Fibroblast of skin of right quadriceps (primary cell): ENCODE data around the gene ACOT7.
"Not testable (repeated sequence)": the region's sequence is repeated elsewhere in the genome, so short reads cannot be mapped to it uniquely, and the experiment has no call there.

Experiments used
- DNase-seq: peaks from one replicate; pipeline ENCODE4 v3.0.0-alpha.2; 2013

The ACOT7 gene

DNA sequence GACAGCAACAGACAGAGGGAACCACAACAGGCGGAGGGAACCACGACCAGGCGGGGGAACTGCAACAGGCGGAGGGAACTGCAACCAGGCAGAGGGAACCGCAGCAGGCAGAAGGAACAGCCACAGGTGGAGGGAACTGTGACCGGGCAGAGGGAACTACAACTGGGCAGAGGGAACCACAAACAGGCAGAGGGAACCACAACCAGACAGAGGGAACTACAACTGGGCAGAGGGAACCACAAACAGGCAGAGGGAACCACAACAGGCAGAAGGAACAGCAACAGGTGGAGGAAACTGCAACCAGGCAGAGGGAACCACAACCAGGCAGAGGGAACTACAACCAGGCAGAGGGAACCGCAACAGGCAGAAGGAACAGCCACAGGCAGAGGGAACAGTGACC is 85.9 kb downstream of the ACOT7 start:
- not testable (repeated sequence) for DNase-seq

DNA sequence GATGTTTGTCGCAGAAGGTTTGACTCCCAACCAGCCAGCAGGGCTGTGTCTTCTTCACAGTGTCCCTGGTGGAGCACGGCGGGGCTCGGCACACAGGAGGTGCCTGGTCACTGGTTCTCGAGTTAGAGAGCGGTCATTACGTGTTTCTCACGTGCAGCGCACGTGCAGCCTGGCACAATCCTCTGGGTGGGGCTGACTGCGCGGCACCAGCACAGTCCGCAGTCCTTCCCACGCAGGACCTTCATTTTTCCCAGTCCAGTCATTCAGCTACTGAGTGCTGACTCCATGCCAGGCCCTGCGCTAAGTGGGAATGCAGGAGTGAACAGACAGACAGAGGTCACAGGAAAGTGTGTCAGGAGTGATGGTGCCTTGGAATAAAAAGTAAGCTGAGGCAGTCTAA is 86.5 kb downstream of the ACOT7 start:
- no peak for DNase-seq

DNA sequence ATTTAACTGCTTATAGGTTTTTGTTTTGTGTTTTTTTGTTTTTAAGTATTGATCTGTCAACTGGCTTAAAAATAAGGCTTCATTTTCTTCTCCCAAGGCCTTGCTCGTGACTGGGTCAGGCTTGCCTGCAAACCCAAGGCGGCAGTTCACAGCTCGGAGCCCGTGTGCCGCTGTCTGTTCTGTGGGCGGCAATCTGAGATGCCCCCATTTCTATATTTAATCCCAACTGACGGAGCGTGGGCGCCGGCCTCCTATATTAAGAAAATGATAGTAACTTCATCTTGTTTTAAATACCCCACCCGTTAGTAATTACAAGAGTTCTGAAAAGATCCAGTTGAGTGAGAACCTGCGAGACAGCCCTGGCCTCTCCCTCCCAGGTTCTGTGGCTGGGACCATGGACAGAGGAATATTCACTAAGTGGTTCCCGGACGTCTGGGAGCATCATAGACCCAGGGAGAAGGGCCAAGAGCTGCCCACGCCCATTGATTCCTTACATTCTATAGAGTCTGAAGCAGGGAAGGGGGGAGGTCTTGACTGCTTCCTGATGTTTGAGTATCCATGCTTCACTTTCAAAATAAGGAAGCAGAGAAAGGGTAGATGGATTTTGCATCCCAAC is 90.1 kb downstream of the ACOT7 start:
- peak; percentile 26 for DNase-seq

GRCh38 chr1:6302568-6302967 is 91.0 kb downstream of the ACOT7 start:
- no peak for DNase-seq

GRCh38 chr1:6301526-6301925 is 92.0 kb downstream of the ACOT7 start:
- DNase-seq: no peak

DNA sequence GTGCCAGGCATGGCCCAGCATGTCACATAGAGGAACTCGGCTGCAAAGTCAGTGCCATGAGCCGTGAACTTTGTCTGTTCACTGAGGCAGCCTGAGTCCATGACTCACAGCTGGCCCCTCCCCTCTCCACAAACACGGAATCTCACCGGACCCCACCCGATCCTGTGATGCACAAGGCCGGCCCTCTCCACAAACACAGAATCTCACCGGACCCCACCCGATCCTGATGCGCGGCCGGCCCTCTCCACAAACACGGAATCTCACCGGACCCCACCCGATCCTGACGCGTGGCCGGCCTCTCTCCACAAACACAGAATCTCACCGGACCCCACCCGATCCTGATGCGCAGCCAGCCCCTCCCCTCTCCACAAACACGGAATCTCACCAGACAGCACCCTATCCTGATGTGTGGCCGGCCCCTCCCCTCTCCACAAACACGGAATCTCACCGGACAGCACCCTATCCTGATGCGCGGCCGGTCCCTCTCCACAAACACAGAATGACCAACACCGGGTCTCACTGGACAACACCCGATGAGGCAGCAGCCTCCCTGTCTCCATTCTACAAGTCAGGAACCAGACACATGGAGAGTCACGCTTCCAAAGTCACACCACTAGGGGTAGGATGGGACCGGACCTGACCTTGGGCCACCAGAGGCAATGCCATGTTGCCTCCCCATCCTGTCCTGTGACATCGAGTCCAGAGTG is 93.1 kb downstream of the ACOT7 start:
- no peak for DNase-seq

DNA sequence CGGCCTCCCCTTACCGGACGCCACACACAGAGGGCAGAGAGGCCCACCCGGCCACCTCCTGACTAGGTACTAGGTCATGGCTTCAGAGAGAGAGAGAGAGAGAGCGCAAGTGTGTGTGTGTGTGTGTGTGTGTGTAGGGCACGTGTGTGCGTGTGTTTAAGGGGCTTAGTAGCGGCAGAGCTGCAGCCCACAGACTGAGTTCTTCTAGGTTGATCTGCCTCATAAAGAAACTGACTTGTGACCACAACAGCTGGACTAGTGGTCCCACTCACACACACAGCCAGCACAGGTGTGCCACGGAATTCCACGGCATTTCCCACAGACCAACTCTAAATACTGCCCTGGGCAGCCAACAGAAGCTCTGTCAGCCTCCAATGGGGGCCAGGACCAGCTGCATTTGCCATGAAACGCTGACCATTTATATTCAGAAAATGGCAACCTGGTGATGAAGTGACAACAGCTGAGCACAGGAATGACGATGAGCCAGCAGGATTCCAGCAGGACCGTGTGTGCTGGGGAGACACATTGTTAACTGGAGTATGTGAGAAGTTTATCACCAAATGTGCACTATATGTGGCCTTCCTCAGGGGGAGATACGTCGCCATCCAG is 93.9 kb downstream of the ACOT7 start:
- no peak for DNase-seq

- no peak for DNase-seq
Observed at GRCh38 chr1:6298940-6299465, 94.6 kb downstream of the ACOT7 start.

DNA sequence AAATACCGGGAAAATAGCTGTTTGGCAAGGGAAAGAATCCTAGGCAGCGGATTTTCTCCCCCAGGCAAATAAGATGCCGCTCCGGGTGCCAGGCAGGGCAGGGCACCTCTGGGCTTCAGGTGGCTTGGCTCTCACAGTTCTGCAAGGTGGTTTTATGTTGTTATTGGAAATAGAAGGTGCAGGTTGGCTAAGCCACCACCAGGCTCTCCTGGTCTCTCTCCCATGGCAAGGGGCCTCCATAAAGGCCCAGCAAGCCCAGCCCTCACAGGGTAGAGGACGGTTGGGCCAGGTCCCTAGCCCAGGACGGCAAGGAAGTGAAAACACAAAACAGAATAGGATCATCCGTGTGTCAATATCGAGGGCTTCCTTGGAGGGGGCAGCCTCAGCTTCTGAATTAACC is 95.0 kb downstream of the ACOT7 start:
- no peak for DNase-seq

- DNase-seq: no peak
Observed at GRCh38 chr1:6295910-6296309, 97.7 kb downstream of the ACOT7 start.

- DNase-seq: no peak
Observed at GRCh38 chr1:6294890-6295556, 98.5 kb downstream of the ACOT7 start.

GRCh38 chr1:6294080-6294889 is 99.3 kb downstream of the ACOT7 start:
- DNase-seq: no peak

GRCh38 chr1:6292102-6292501 is 101.5 kb downstream of the ACOT7 start:
- no peak for DNase-seq

DNA sequence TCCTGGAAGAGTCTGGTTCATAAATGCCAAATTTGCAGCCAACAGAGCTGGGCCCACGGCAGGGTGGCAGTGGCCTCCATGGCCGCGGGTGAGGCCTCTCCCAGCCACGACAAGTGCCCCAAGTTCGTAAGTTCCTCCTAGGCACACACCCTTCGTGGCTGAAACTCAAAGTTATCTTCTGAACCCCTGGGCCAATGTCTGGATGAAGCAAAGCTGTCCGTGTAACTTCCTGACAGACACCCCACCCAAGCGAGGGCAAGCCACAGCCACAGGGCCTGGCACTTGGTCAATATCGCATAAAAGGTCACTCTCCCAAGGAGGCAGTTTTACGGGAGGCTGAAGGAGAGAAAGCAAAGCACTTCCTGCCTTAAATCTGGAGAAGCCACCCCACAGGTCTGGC is 104.9 kb downstream of the ACOT7 start:
- DNase-seq: no peak

- no peak for DNase-seq
Observed at GRCh38 chr1:6288026-6288425, 105.5 kb downstream of the ACOT7 start.

DNA sequence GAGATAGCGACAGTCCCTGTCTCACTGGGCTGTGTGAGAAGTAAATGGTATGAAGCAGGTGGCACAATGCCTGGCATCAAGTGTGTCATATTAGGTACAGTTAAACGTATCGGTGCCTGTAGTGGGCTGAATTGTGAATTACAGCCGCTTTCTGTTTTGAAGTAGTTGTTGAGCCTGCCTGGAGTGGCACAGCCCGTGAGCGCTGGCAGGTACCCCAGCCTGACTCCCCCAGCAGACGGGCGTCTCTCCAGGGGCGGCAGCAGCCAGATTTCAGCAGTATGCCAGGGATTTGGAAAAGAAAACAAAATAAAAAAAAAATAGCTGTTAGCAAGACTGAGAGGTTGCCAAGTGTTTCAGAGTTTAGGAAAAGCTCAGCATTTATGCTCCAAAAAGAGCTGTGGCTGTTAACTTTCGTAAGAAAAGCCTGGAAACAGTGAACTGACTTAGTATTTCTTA is 106.1 kb downstream of the ACOT7 start:
- no peak for DNase-seq

- DNase-seq: no peak
Observed at GRCh38 chr1:6287029-6287428, 106.5 kb downstream of the ACOT7 start.

DNA sequence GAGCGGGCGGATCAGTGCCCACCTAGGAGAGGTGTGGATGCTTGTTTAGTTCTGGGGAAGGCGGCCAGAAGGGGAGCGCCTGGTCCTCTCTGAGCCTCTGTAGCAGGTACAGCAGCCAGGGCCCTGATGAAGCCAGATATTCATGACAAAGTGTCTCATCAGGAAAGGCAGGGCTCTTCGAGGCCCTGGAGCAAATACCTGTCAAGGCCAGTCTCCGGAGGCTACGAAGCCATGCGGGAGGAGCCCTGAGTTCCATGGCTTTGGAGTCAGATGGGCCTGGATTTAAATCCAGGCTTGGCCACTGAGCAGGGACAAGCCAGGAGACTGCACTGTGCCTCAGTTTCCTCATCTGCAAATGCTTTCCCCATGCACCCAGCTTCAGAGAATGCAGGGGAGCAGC is 107.3 kb downstream of the ACOT7 start:
- DNase-seq: no peak

DNA sequence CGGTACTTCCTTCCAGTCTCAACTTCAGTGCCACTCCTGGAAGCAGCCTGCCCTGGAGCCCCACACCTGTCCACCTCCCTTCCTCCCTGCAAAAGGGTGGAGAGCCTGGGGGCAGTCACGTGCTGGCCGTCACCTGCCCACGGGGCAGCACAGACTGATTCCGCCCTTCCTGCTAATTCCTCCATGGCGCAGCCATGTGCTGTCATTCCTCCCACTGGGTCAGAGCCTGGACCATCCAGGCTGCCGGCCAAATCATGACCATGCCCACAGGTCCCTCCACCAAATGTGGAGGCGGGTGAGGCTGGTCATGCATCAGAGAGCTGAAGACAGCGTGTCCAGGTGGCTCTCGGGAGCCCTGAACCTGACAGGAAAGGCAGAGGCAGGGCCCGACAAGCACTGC is 108.2 kb downstream of the ACOT7 start:
- DNase-seq: no peak

DNA sequence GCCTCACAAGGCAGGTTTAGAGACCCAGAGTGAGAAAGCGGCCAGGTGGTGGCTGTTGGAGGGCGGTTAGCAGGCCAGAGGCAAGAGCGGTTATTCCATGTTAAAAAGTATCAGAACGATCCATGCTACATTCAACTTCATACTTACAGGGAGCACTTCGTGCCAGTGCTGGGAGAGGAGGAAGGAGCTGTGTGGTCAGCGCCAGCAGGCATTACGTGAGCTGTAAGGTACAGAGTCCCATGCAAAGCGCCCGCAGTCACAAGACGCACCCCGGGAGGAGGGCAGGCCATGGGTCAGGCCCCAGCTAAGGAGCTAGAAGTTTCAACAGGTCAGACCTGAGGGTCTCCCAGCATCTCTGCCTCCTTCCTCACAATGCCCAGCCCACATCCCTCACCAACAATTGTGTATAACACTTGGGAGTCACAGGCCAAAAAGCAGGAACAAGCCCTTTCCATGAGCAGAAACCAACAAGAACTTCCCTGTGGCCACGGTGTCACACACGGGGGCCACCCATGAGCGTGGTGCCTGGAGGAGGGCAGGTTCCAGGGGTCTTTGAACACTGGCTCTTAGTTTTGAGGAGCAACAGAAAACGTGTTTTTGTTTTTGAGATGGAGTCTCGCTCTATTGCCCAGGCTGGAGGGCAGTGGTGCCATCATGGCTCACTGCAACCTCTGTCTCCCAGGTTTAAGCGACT is 110.8 kb downstream of the ACOT7 start:
- no peak for DNase-seq

DNA sequence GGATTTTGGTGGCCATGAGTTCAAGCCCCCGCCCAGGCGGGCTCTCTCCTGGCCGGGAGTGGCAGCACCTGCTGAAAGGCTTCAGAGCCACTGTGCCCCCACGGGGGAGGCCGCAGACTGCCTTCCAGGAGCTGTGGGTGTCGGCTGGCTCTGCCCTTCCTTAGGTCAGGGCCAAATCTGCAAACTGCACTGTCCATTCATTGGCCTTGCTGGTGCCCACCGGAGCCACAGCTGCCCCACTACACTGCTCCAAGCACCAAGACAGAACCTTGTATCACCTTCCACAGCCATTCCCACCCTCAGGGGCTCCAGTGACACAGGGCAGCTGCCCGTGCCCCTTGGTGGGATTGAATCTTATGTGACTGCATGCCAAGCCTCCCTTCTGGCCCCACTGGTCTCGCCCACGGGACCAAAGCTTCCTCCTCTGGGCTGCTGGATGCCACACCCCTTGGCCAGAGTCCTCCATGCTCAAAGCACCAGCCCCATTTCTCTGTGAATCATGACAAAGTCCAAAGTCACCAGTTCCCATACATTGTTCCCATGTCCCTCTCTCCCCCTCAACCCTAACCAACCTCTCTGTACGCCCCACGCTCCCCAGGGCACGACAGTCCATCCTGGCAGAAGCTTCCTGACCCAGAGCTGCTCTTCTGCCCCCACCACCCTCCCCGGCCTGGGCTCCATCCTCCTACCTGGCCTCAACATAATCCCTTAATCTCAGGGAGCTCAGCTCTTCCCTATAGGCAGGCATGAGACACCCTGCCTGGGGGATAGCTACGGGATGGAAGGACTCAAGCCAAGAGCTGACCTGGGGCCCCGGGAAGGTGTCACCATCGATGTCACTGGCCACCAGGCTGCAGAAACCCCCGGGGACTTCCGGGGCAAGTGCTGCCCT is 111.8 kb downstream of the ACOT7 start:
- no peak for DNase-seq
